ENCODE measurements around the gene ADAMTS17. TPM values are rescaled to one million over a fixed set of nuclear protein-coding genes. Genes with fewer than 3 reads are reported as not detected.

Gene ADAMTS17
- total RNA-seq, 1 experiment from 2014 or later = 7.7 TPM

- no TSS peak for BruUV-seq (replicated peaks)
- Mint-ChIP-seq H3K36me3 (ENCODE audit: insufficient read depth, unreplicated experiment) (no peaks in the 10 kb centered on the region), H3K27ac (ENCODE audit: low read depth, unreplicated experiment) (peak overlapping the region; percentile 12), H3K4me3 (ENCODE audit: unreplicated experiment) (no peak overlapping the region), H3K27me3 (ENCODE audit: insufficient read depth, unreplicated experiment) (no peaks in the 10 kb centered on the region), H3K9me3 (ENCODE audit: unreplicated experiment) (no peaks in the 10 kb centered on the region), H3K4me1 (ENCODE audit: insufficient read depth, unreplicated experiment) (peaks cover 20% of the 10 kb centered on the region)
- POLR2A ChIA-PET = interaction anchor here (0.5 kb wide), 1 partner anchor 121 kb away, joined by 3 read pairs; no protein-coding TSS in a partner anchor
- DNase-seq (ENCODE audit: unreplicated experiment) = no peak
- intact Hi-C loops (cut with micrococcal nuclease) = no loop called here
- TF ChIP-seq CTCF (IDR thresholded peaks at IDR 0.05; ENCODE audit: unreplicated experiment) = no peak
- CTCF ChIA-PET = interaction anchor here (0.5 kb wide), 1 partner anchor 145 kb away, joined by 3 read pairs; no protein-coding TSS in a partner anchor
Observed at GRCh38 chr15:100108346-100108745, 233.4 kb downstream of the ADAMTS17 start.

GRCh38 chr15:100107606-100108225 lies 234.1 kb downstream of the ADAMTS17 start:
- Mint-ChIP-seq H3K4me3 (ENCODE audit: unreplicated experiment) (no peak overlapping the region), H3K9me3 (ENCODE audit: unreplicated experiment) (no peaks in the 10 kb centered on the region), H3K36me3 (ENCODE audit: insufficient read depth, unreplicated experiment) (no peaks in the 10 kb centered on the region), H3K27me3 (ENCODE audit: insufficient read depth, unreplicated experiment) (no peaks in the 10 kb centered on the region), H3K27ac (ENCODE audit: low read depth, unreplicated experiment) (no peak overlapping the region), H3K4me1 (ENCODE audit: insufficient read depth, unreplicated experiment) (peaks cover 20% of the 10 kb centered on the region)
- intact Hi-C loops (cut with micrococcal nuclease) = no loop called here
- ChIA-PET CTCF (interaction anchor here (0.5 to 0.7 kb wide), 2 partner anchors 144 to 179 kb away, joined by 3 read pairs; no protein-coding TSS in a partner anchor), POLR2A (interaction anchor here (0.5 kb wide), 1 partner anchor 120 kb away, joined by 3 read pairs; no protein-coding TSS in a partner anchor)
- DNase-seq (ENCODE audit: unreplicated experiment) = no peak
- no peak for TF ChIP-seq CTCF (IDR thresholded peaks at IDR 0.05; ENCODE audit: unreplicated experiment)
- BruUV-seq (replicated peaks) = no TSS peak

- no peak overlapping the region for H3K4me3 Mint-ChIP-seq (ENCODE audit: unreplicated experiment)
- POLR2A ChIA-PET = no interaction called here
- H3K27ac Mint-ChIP-seq (ENCODE audit: low read depth, unreplicated experiment) = no peak overlapping the region
- H3K27me3 Mint-ChIP-seq (ENCODE audit: insufficient read depth, unreplicated experiment) = no peaks in the 10 kb centered on the region
- H3K36me3 Mint-ChIP-seq (ENCODE audit: insufficient read depth, unreplicated experiment) = no peaks in the 10 kb centered on the region
- H3K9me3 Mint-ChIP-seq (ENCODE audit: unreplicated experiment) = no peaks in the 10 kb centered on the region
- no peak for TF ChIP-seq CTCF (IDR thresholded peaks at IDR 0.05; ENCODE audit: unreplicated experiment)
- no TSS peak for BruUV-seq (replicated peaks)
- no peak for DNase-seq (ENCODE audit: unreplicated experiment)
- H3K4me1 Mint-ChIP-seq (ENCODE audit: insufficient read depth, unreplicated experiment) = peaks cover 17% of the 10 kb centered on the region
- CTCF ChIA-PET = interaction anchor here (0.6 to 0.8 kb wide), 3 partner anchors 9 to 232 kb away, joined by 3 to 5 read pairs (median 3); no protein-coding TSS in a partner anchor
- intact Hi-C loops (cut with micrococcal nuclease) = no loop called here
Observed at GRCh38 chr15:100107151-100107550, 234.6 kb downstream of the ADAMTS17 start.

GRCh38 chr15:100106732-100107131 lies 235.0 kb downstream of the ADAMTS17 start:
- Mint-ChIP-seq H3K9me3 (ENCODE audit: unreplicated experiment) (no peaks in the 10 kb centered on the region), H3K4me3 (ENCODE audit: unreplicated experiment) (no peak overlapping the region), H3K27me3 (ENCODE audit: insufficient read depth, unreplicated experiment) (no peaks in the 10 kb centered on the region), H3K27ac (ENCODE audit: low read depth, unreplicated experiment) (no peak overlapping the region), H3K4me1 (ENCODE audit: insufficient read depth, unreplicated experiment) (peaks cover 13% of the 10 kb centered on the region), H3K36me3 (ENCODE audit: insufficient read depth, unreplicated experiment) (no peaks in the 10 kb centered on the region)
- no peak for DNase-seq (ENCODE audit: unreplicated experiment)
- intact Hi-C loops (cut with micrococcal nuclease) = no loop called here
- TF ChIP-seq CTCF (IDR thresholded peaks at IDR 0.05; ENCODE audit: unreplicated experiment) = no peak
- ChIA-PET POLR2A (no interaction called here), CTCF (interaction anchor here (0.6 to 0.8 kb wide), 3 partner anchors 10 to 232 kb away, joined by 3 to 5 read pairs (median 3); no protein-coding TSS in a partner anchor)
- BruUV-seq (replicated peaks) = no TSS peak

All from MCF 10A (cell line).